ENCODE data around the gene PHF13.
"Not testable (repeated sequence)": the region's sequence is repeated elsewhere in the genome, so short reads cannot be mapped to it uniquely, and the experiment has no call there.

PHF13 gene

DNA sequence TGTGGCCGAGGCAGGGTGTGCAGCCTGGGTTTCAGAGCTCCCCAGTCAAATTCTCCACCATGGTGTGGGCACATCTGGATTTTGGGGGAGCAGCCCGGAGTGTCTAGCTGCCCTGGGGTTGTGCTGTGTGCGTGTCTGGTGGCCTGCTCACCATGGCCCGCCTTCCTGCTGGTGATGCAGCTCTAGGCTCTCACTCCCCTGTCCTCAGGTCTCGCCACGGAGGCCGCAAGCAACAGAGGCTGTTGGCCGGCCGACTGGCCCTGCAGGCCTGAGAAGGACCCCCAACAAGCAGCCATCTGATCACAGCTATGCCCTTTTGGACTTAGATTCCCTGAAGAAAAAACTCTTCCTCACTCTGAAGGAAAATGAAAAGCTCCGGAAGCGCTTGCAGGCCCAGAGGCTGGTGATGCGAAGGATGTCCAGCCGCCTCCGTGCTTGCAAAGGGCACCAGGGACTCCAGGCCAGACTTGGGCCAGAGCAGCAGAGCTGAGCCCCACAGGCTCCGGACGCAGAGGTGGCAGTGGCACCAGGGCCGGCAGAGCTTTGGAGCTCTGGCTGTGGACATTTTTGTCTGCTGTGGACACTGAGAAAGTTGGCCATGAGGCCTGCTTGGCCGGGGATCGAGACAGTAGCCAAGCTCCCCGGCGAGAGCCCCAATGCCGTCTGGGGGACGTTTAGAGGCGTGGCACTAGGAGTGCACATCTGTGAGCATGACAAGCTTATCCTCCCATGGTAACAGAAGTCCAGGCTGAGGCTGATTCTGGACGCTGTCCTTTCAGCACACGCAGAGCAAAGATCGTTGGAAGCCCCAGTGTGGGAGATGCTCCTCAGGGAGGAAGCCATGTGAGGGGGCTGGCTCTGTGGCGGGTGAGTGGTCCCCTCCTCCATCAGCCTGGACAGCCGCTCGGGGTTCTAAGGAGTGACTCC, 19.3 kb downstream of the PHF13 start:
- DNase-seq, result no peak

DNA sequence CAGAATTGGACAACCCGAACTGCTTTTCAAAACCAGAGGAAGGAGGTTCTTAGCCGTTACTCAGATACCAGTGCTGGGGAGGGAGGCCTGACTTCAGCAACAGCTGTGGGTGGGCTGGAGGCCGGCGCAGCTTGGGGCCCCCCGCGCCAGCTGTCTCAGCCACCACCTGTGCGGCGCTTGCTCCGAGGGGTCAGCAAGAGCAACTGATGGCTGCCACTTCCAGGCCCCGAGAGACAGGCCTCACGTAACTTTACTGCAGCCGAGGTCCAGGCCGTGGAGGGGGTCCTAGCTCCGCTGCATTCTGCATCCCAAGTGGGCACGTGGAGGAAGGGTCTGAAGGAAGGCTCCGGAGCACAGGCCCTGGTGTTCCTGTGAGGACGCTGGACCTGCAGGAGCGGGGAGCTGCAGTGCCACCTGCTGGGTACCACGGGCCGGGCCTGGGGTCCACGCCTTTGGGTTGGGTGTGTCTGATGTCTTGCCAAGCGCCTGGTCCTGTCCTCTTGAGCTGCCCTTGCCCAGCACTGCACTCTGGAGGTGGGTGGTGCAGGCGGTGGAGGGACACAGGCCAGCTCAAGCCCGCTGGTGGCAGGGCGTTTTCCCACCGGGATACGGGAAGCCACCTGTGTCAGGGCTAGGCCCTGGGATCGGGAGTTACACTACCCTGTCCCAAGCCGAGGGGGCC, 21.0 kb downstream of the PHF13 start:
- DNase-seq, result no peak

DNA sequence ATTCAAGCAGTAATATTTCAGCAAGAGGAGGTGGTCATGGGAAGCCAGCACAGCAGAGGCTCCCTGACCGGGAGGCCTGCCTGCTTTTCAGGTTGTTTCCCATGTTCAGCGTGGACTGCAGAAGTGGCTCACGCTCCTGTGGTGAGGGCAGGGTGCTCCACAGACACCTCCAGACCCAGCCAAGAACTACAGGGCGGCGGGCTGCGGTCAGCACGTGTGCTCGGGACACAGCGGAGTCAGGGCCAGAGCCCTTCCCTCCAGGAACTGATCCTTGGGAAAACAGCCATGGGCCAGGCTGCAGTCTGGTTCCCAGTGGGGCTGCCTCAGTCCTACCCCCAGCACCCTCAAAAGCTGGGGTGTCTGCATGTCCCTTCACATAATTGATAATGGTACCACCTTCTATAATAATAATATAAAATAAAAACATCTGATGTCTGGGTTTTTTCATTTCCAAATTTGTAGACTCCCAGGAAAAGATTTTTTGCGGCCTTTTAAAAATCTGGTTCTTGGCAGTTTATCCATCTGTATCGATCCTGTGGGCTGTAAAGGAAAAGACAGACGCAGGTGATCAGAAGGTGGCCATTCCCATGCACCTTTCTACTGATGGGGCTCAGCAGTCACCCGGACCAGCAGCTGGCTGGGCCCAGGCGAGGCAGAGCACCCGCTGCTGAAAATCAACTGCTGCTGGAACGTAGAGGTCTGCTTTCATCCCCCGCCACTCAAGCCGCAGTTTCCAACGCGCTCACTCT, 21.8 kb downstream of the PHF13 start:
- DNase-seq, result no peak

DNA sequence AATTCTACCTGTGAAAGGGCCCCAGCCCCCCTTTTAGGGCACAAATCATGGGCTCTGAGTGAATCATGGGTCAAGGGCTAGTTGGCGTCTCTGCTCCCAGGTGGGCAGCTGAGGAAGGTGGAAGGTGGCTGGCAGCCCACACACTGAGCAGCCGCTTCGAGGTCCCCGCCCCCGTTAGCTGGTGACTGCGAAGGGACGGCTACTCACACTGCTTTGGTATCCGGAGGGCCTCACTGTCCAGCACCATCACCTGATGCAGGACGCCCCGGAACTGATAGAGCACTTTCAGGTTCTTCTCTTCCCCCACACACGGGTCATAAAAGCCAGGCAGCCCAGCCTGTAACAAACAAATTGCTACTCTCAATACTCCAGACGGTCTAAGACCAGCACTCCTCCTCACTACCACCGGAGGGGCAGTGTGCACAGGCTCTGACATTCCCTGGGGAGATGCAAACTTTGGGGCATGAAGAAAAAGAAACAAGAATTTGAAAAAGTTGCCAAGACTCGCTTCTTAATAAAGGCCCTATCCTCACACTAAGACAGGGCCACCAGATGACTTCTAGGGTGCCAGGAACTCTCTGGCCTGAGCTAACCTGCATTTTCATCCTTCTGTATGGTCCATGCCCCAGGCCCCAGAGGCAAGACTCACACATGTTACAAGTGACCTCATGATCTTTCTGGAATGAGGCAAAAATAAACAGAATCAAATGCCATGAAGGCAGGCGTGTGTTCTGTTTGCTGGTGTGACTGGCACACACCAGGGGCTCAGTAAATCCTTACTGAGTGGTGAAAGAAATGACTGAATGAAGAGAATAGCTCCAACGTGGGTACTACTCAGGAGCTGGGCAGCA, 22.6 kb downstream of the PHF13 start:
- DNase-seq, result no peak

DNA sequence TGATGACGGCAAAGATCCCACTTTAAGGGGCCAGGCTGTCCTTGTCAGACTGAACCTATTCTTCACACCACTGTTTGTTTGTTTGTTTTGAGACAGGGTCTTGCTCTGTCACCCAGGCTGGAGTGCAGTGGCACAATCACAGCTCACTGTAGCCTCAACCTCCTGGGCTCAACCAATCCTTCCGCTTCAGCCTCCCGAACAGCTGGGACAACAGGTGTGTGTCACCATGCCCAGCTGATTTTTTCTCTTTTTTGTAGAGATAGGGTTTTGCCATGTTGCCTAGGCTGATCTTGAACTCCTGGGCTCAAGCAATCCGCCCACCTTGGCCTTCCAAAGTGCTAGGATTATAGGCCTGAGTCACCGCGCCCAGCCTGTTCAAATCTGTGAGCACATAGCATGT, 23.2 kb downstream of the PHF13 start:
- not testable (repeated sequence) for DNase-seq

DNA sequence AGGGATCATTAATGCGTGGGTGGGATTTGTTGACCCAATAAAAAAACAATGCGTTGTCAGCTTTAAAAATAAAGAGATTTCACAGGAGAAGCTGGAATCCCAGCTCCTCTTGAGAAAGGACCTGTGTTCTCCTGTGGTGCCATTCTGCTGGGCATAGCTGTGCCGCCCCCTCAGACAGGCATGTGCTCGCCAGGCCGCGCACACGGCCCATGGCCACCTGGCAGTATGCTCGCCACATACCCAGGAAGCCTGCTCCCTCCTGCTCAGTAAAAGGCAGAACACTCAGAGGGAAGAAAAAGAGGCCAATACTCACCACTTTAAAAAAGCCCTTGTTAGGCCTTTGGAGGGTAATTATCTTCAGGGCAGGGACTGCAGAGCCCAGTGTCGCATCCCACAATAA, 24.2 kb downstream of the PHF13 start:
- no peak for DNase-seq

DNA sequence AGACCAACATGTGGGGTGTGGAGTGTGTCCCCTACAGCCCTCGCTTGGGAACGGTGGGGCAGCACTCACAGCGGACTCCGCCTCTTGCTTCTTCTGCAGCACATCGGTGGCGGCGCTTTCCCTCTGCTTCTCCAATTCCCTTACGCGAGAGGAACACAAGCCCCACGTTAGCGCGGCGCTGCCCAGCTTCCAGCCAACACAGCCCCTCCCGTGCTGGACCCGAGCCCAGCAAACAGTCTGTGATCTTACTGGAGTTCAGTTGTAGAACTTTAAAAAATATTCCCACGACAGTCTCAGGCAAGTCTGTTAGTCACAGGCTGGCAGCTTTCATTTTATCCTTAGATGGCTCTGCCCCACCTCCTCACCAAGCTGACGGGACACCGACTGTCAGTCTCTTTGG, 24.7 kb downstream of the PHF13 start:
- DNase-seq, result no peak

DNA sequence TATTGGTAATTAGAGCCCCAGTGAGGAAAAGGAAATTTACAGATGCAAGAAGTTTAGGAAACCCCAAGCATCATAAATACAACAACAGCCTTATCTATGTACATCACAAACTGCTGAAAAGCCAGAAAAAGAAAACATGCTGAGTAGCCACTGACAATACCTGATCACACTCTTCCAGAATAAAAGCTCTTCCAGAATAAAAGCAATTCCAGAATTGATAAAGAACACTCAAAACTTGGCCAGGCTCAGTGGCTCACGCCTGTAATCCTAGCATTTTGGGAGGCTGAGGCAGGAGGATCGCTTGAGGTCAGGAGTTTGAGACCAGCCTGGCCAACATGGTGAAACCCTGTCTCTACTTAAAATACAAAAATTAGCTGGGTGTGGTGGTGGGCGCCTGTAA, 27.3 kb downstream of the PHF13 start:
- not testable (repeated sequence) for DNase-seq

DNA sequence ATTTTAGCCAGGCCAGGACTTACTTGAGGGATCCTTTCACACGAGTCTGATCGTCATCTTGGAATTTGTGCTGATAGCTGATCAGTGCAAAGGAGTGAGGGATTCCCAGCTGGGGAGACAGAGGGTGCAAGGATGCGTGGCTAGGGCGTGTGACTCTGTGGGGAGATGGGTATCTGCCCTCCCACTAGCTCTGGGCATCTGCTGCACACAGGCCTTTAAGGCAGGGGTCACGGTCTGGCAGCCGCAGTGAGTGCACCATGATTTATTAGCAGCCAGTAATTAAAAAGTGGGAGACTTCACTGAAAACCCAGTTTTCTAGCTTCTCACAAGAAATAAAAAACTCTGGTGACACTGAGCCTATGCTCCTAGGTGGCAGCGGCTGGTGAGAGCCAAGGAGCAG, 31.5 kb downstream of the PHF13 start:
- no peak for DNase-seq

DNA sequence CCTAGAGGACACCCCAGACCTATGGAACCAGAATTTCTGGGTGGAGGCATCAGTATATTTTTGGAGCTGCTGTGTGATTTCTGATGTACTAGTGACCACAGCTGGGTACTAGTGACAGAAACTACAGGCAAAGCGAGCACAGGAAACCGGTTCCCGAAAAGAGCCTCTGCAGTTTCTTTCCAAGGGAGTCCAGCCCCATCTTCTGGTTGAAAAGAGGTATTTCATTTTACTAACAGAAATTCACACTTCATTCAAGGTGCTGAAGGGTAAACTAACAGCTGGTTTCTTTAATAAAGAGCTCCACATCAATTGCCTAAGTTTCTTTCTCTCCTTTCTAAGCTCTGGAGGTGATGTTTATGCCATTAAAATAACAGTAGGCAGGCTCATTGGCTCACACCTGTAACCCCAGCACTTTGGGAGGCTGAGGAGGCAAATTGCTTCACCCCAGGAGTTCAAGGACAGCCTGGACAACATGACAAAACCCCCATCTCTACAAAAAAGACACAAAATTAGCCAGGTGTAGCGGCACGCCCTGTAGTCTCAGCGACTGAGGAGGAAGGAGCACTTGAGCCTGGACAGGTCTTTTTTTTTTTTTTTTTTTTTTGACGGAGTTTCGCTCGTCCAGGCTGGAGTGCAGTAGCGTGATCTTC, 33.1 kb downstream of the PHF13 start:
- no peak for DNase-seq

DNA sequence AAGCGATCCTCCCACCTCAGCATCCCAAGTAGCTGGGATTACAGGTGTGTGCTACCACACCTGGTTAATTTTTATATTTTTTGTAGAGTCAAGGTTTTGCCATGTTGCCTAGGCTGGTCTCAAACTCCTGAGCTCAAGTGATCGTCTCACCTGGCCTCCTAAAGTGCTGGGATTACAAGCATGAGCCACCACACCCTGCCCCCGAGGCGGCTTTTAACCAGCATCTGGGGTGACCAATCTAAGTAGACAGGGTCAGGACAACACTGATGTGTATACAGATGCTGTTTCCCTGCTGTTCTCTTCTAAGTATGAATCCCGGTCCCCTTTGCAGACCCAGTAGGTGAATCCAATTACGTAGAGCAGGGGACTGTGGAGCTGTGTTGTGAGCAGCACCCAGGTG, 35.0 kb downstream of the PHF13 start:
- DNase-seq, result no peak

DNA sequence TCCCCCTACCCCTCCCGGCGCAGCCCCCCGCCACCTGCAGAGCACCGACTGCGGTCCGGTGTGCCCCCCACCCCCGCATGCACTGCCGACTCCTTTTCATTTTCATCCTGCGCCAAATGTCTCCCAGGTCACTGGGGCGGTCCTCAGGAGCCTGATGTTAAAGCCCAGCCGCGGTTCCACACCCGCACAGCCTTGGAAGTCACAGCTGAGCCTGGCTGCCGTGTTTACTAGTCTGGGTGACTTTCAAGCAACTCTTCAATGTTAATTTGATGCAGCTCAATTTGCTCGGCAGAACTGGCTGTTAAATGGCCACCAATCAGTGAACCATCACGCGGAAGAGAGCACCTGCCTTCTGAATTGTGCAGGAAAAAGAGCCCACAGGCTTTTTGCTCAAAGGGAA, 38.4 kb downstream of the PHF13 start:
- DNase-seq, result no peak

DNA sequence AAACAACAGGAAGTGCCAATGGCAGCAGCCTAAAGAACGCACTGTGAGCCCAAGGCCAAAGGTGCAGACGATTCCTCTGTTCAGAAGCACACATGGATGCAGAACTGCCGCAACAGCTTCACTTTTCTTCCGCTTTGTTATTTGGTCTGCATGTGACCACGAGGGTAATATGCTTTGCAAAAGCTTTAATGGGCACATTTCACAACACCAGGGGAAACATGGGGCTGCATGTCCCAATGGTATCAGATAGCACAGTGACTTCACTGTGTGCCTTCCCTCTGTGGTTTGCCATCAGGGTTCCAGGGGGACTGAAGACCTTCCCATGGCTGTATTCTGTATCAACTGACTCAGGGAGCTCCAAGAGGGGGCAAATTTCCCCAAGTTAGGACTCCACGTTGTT, 39.5 kb downstream of the PHF13 start:
- DNase-seq, result no peak

DNA sequence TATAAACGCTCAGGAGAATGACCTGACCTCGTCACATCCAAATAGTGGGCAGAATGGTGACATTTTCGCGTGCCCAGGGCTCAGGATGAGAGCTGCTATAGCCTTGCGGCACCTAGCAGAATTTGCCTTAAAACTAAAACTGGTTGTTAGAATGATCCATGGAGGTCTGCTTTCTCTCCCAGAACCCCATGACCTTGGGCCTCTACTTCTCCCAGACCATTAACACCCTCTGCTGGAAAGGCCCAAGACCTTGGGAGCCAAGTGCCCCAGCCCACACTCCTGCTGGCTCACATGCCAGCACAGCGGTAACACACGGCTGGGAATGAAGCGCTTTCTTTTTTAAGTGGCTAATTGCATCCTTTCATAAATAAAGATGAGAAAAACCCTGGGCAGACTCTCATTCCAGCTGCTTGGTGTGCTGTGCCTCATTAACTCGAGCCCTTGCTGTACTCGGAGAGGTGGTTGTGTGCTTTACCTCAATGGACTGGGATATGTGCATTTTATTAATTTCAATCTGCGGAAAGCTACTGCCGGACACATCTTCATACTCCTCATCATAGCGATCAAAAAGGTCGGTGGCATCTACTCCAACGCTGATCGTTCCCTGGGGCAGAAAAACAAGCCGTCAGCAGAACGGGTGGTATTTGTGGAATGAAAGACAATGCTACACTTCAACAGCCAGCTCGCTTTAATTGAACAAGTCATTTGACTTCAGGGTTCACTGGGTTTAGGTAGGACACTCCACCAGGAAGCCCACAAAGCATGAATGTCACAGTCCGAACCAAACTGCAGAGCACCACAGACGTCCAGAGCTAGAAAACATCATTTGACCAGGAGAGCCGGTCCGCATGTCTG, 40.1 kb downstream of the PHF13 start:
- no peak for DNase-seq

DNA sequence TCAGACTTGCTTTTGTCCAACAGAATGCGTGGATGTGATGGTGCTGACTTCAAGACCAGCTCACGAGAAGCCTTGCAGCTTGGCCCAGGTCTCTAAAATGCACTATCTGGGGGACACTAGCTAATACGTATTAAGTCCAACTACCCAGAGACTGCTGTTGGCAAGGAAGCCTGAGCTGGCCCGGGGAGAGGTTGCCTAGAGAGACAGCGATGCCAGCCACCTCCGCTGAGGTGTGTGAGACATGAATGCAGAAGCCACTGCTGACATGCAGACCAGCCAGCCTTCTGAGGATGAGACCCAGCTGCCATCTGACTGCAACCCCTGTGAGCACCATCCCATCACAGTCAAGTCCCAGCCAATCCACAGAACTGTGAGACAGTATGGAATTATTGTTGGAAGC, 43.6 kb downstream of the PHF13 start:
- no peak for DNase-seq

DNA sequence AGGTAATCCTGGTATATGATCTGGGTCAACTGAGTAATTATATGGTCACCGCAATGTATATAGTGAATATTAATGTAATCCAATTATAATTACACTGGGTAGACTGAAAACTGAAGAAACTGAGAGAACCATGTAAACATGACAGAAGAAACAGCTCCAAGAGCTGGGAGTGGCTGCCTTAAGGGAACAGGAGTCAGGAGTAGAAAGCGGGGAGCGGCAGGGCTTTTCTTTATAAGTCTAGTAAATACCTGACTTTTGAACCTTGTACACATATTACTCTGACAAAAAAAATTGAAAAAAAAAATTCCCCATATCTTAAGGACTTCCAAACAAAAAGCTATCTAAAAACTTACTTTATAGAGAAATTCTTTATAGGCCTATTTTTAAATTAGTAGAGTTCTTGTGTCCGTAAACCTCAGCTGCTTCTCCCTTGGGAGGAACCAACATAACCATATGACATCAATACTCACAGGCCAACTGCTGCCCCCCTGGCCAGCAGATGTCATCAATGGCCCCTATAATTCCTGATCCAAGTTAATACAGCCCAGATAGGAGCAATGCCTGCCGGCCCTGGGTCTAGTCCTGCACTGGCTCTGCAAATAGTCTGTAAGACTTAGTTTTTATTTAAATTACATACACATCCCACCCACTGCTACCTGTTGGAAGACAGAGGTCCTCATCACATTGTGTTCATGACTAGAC, 45.0 kb downstream of the PHF13 start:
- no peak for DNase-seq

DNA sequence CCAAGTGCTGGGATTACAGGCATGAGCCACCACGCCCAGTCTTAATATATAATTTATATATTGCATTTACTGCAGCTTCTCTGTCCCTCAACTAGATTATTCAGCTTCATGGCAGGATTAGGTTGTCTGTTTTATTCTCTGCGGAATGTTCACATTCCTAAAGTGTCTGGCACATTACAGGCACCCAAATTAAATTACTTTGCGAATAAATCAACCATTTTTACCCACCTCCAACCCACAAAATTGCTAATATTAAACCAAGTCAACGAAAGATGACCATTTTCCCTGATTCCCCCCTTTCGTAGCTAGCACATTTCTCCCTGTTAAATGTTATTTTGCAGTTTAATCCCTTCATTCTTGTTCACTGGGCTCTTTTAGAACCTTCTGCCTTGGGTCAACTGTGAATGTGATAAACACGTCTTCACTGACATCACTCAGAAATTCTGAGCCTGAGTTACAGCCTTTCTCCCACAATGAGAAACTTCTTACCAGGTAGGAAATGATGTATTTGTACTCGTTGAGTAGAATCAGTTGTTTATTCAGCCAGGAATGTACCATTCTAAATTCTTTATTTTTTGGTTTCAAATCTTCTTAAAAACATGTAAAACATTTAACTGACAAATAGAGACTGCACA, 47.0 kb downstream of the PHF13 start:
- DNase-seq, result no peak

DNA sequence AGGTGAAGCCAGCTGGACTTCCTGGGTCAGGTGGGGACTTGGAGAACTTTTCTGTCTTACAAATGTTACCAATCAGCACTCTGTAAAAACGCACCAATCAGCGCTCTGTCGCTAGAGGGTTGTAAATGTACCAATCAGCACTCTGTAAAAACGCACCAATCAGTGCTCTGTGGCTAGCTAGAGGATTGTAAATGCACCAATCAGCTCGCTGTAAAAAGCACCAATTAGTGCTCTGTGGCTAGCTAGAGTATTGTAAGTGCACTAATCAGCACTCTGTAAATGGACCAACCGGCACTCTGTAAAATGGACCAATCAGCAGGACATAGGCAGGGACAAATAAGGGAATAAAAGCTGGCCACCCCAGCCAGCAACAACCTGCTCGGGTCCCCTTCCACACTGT, 48.9 kb downstream of the PHF13 start:
- DNase-seq, result not testable (repeated sequence)

DNA sequence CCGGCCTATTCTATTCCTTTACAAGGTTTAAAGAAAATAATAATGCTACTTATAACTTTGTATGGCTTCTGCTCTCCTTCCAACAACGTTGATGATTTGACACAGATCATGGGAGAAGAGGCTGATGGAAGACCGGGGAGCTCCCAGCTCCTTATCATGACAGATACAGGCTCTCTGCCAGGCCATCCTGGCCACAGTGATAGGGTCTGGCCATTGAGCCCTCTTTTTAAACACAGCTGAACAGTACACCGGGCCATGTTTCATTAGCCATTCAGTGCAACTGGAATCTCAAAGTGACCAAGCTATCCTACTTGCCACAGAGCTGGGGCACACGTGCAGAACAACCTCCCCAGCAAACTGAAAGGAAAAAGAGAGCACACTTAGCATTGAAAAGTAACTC, 53.2 kb downstream of the PHF13 start:
- DNase-seq, result no peak

DNA sequence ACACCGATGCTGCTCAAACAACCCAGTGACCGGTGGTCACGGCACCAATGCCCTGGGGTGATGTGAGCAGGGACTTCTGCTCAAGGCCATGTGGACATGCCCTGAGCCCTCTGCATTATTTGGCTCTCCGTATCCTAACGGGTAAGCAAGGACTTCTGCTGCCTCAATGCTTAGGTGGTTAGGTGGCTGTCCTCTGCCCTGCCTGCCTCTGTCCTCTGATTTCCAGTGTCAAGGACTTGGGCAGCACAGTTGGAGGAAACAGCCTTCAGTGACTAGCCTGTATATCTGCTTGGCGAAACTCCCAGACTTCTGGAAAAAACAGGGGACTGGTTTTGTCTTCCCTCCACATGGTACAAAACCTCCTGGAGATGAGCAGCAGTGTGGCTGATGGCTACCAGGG, 53.6 kb downstream of the PHF13 start:
- DNase-seq, result no peak

Measured in NCI-H1436 treated with DMSO at 0.1 percent for 48 hours (cell line).